ENCODE data around the gene LARP1B. TPM values are rescaled to one million over a fixed set of nuclear protein-coding genes. Genes with fewer than 3 reads are reported as not detected.
"Not testable (repeated sequence)": the region's sequence is repeated elsewhere in the genome, so short reads cannot be mapped to it uniquely, and the experiment has no call there.

Gene LARP1B
- polyA plus RNA-seq, 4 donors: 20.9 to 25.9 (median 23.7) TPM

GRCh38 chr4:128220286-128221235 lies 159.4 kb downstream of the LARP1B start:
- no peak for DNase-seq (ENCODE audit: low read depth in 4 of 4, low spot score in 3 of 4)

GRCh38 chr4:128221586-128221985 lies 160.5 kb downstream of the LARP1B start:
- DNase-seq (ENCODE audit: low read depth in 4 of 4, low spot score in 3 of 4): no peak

- DNase-seq (ENCODE audit: low read depth in 4 of 4, low spot score in 3 of 4): no peak
Measured at GRCh38 chr4:128225148-128225547, 164.0 kb downstream of the LARP1B start.

- no peak for DNase-seq (ENCODE audit: low read depth in 4 of 4, low spot score in 3 of 4)
Measured at GRCh38 chr4:128227991-128228571, 167.0 kb downstream of the LARP1B start.

- peak in 1 of 4 donors; percentile 26 for DNase-seq (ENCODE audit: low read depth in 4 of 4, low spot score in 3 of 4)
Measured at GRCh38 chr4:128228845-128229795, 168.0 kb downstream of the LARP1B start.

GRCh38 chr4:128232719-128233118 lies 171.6 kb downstream of the LARP1B start:
- DNase-seq (ENCODE audit: low read depth in 4 of 4, low spot score in 3 of 4): no peak

- DNase-seq (ENCODE audit: low read depth in 4 of 4, low spot score in 3 of 4): no peak
Measured at GRCh38 chr4:128234836-128235235, 173.7 kb downstream of the LARP1B start.

GRCh38 chr4:128241019-128241418 lies 179.9 kb downstream of the LARP1B start:
- DNase-seq (ENCODE audit: low read depth in 4 of 4, low spot score in 3 of 4): no peak

GRCh38 chr4:128241425-128241913 lies 180.4 kb downstream of the LARP1B start:
- no peak for DNase-seq (ENCODE audit: low read depth in 4 of 4, low spot score in 3 of 4)

GRCh38 chr4:128241981-128242380 lies 180.9 kb downstream of the LARP1B start:
- DNase-seq (ENCODE audit: low read depth in 4 of 4, low spot score in 3 of 4): no peak

GRCh38 chr4:128242601-128243000 lies 181.5 kb downstream of the LARP1B start:
- no peak for DNase-seq (ENCODE audit: low read depth in 4 of 4, low spot score in 3 of 4)

GRCh38 chr4:128244379-128244778 lies 183.3 kb downstream of the LARP1B start:
- DNase-seq (ENCODE audit: low read depth in 4 of 4, low spot score in 3 of 4): no peak

- DNase-seq (ENCODE audit: low read depth in 4 of 4, low spot score in 3 of 4): not testable (repeated sequence)
Measured at GRCh38 chr4:128245391-128245790, 184.3 kb downstream of the LARP1B start.

- no peak for DNase-seq (ENCODE audit: low read depth in 4 of 4, low spot score in 3 of 4)
Measured at GRCh38 chr4:128247906-128248305, 186.8 kb downstream of the LARP1B start.

- DNase-seq (ENCODE audit: low read depth in 4 of 4, low spot score in 3 of 4): no peak
Measured at GRCh38 chr4:128249787-128250668, 188.9 kb downstream of the LARP1B start.

GRCh38 chr4:128255906-128256305 lies 194.8 kb downstream of the LARP1B start:
- DNase-seq (ENCODE audit: low read depth in 4 of 4, low spot score in 3 of 4): no peak

- DNase-seq (ENCODE audit: low read depth in 4 of 4, low spot score in 3 of 4): no peak
Measured at GRCh38 chr4:128256539-128256938, 195.4 kb downstream of the LARP1B start.

- not testable (repeated sequence) for DNase-seq (ENCODE audit: low read depth in 4 of 4, low spot score in 3 of 4)
Measured at GRCh38 chr4:128258166-128258565, 197.1 kb downstream of the LARP1B start.

GRCh38 chr4:128259889-128260288 lies 198.8 kb downstream of the LARP1B start:
- not testable (repeated sequence) for DNase-seq (ENCODE audit: low read depth in 4 of 4, low spot score in 3 of 4)
